Measurements from ENCODE around the gene RAB11FIP2. TPM values are rescaled to one million over a fixed set of nuclear protein-coding genes. Genes with fewer than 3 reads are reported as not detected.

Gene RAB11FIP2
- total and polyA plus RNA-seq, 10 donors: 3.3 to 38.5 (median 22.6) TPM

DNA sequence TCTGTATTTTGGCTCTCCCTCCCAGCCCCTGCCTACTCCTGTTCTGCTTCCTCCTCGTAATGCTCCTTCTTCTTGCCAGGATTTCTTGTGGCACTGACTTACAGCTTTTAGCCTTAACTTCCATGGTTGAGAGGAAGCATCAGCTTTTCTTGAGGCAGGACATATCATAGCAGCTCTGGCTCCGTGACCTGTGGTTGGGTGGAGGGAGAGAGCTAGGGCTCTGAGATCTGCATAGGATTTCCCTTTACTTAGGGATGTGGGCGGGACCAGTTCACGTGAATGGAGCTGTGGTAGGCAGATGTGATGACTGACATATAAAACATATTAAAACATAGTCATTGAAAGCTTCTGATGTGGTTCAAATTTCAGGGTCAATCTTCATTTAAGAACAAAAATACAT lies 10.6 kb upstream of the RAB11FIP2 start:
- no peak overlapping the region for H3K27ac ChIP-seq
- no peaks in the 10 kb centered on the region for H3K9me3 ChIP-seq
- no peak for DNase-seq
- H3K36me3 ChIP-seq: no peaks in the 10 kb centered on the region
- 81 to 89% (median 87%) methylated on average over 4 of the region's 4 CpGs for WGBS, 5 donors
- TF ChIP-seq POLR2AphosphoS5 (IDR thresholded peaks at IDR 0.05): no peak
- TF ChIP-seq, protein P1, sequence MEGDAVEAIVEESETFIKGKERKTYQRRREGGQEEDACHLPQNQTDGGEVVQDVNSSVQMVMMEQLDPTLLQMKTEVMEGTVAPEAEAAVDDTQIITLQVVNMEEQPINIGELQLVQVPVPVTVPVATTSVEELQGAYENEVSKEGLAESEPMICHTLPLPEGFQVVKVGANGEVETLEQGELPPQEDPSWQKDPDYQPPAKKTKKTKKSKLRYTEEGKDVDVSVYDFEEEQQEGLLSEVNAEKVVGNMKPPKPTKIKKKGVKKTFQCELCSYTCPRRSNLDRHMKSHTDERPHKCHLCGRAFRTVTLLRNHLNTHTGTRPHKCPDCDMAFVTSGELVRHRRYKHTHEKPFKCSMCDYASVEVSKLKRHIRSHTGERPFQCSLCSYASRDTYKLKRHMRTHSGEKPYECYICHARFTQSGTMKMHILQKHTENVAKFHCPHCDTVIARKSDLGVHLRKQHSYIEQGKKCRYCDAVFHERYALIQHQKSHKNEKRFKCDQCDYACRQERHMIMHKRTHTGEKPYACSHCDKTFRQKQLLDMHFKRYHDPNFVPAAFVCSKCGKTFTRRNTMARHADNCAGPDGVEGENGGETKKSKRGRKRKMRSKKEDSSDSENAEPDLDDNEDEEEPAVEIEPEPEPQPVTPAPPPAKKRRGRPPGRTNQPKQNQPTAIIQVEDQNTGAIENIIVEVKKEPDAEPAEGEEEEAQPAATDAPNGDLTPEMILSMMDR (IDR thresholded peaks at IDR 0.05 in 8 of 11, conservative IDR thresholded peaks at IDR 0.05 in 3 of 11): no peak
- TF ChIP-seq POLR2A (IDR thresholded peaks at IDR 0.05): no peak
- no peaks in the 10 kb centered on the region for H3K4me1 ChIP-seq
- H3K27me3 ChIP-seq (replicated peaks in 1 of 7): no peaks in the 10 kb centered on the region
- no peak overlapping the region for H3K4me3 ChIP-seq
- intact Hi-C loops (cut with DNase I; ENCODE audit: low total_unique reads): no loop called here

DNA sequence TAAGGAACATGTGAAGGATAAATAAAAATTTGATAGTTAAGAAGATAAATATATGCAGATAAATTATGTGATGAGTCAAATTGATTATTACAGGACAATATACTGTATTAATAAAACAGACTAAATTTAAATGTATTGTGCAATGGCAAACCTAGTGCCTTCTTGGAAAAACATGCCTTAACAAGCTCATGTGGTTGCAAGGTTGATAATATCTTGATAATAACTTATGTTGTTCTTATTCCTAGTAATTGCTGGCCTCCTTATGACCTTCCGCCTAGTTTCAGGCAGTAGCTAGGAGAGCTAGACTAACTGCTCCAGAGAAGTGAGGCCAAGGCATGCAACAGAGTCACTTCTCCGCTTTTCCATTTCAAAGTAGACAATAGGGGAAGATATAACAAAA lies 7.6 kb upstream of the RAB11FIP2 start:
- TF ChIP-seq POLR2A (IDR thresholded peaks at IDR 0.05) (no peak), POLR2AphosphoS5 (IDR thresholded peaks at IDR 0.05) (no peak)
- TF ChIP-seq, protein P1 (IDR thresholded peaks at IDR 0.05 in 8 of 11, conservative IDR thresholded peaks at IDR 0.05 in 3 of 11): no peak
- Histone ChIP-seq H3K4me1 (no peaks in the 10 kb centered on the region), H3K4me3 (no peak overlapping the region), H3K27me3 (replicated peaks in 1 of 7) (no peaks in the 10 kb centered on the region), H3K36me3 (no peaks in the 10 kb centered on the region), H3K9me3 (no peaks in the 10 kb centered on the region), H3K27ac (no peak overlapping the region)
- 94 to 100% (median 95%) methylated on average over 2 of the region's 2 CpGs for WGBS, 5 donors
- intact Hi-C loops (cut with DNase I; ENCODE audit: low total_unique reads): no loop called here
- DNase-seq: no peak

DNA sequence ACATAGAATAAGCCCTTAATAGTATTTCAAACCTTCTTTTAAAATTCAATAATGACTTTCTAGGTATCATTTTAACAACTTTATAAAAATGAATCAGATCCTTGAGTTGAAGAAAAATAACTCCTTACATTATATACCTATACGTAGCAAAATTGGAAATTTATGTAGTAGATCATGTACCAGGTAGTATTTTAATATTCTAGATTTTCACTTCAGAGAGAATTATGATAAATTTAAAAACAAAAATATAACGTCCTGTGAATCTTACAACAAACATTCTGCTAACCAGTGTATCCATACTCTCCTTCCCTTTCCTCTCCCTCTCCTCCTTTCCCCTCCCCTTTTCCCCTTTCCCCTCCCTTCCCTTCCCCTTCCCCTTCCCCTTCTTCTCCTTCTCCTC lies 6.1 kb upstream of the RAB11FIP2 start:
- intact Hi-C loops (cut with DNase I; ENCODE audit: low total_unique reads): no loop called here
- 75 to 86% (median 81%) methylated on average over 2 of the region's 2 CpGs for WGBS, 5 donors
- TF ChIP-seq, protein P1 (IDR thresholded peaks at IDR 0.05 in 8 of 11, conservative IDR thresholded peaks at IDR 0.05 in 3 of 11): no peak
- Histone ChIP-seq H3K36me3 (no peaks in the 10 kb centered on the region), H3K4me1 (no peaks in the 10 kb centered on the region), H3K4me3 (no peak overlapping the region), H3K27me3 (replicated peaks in 1 of 7) (no peaks in the 10 kb centered on the region), H3K9me3 (no peaks in the 10 kb centered on the region), H3K27ac (no peak overlapping the region)
- DNase-seq: no peak

DNA sequence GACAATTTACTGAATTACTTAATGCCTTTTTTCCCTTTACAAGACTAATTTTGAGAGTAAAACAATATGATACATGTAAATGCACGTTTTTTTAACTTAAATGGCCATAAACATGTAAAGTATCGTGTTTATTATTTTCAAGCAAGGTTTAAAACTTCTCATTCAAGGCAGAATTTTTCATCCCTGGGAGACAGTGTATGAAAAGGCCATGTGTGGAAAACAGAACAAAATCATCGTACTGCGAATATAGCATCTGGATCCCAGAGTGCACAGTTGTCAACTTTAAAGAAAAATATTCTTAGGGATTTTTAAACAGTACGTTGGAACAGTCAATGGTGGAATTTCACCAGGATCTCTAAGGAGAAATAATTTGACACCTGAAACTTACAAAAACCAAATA lies 1.1 kb upstream of the RAB11FIP2 start:
- intact Hi-C loops (cut with DNase I; ENCODE audit: low total_unique reads): no loop called here
- 80 to 90% (median 83%) methylated on average over 5 of the region's 5 CpGs for WGBS, 5 donors
- H3K27ac ChIP-seq: no peak overlapping the region
- peaks cover 19 to 42% (median 35%) of the 10 kb centered on the region in 6 donors for H3K4me1 ChIP-seq
- H3K4me3 ChIP-seq: peak overlapping the region in 1 of 8 donors; percentile 96
- no peaks in the 10 kb centered on the region for H3K27me3 ChIP-seq (replicated peaks in 1 of 7)
- H3K9me3 ChIP-seq: no peaks in the 10 kb centered on the region
- TF ChIP-seq POLR2AphosphoS5 (IDR thresholded peaks at IDR 0.05) (no peak), POLR2A (IDR thresholded peaks at IDR 0.05) (no peak)
- TF ChIP-seq, protein P1 (IDR thresholded peaks at IDR 0.05 in 8 of 11, conservative IDR thresholded peaks at IDR 0.05 in 3 of 11): no peak
- H3K36me3 ChIP-seq: no peaks in the 10 kb centered on the region
- no peak for DNase-seq

Measured in spleen (tissue), 11 donors.